ENCODE results near the gene IVNS1ABP. TPM values are rescaled to one million over a fixed set of nuclear protein-coding genes. Genes with fewer than 3 reads are reported as not detected.

IVNS1ABP gene
- total and polyA plus RNA-seq, 2 experiments from 2014 or later: 73.5 to 162 TPM

GRCh38 chr1:185289880-185290279 lies 27.2 kb downstream of the IVNS1ABP start (continued):
- no peak for TF ChIP-seq CTCF (conservative IDR thresholded peaks at IDR 0.05; ENCODE audit: low read depth in 2 of 2)
- TF ChIP-seq EZH2phosphoT487 (IDR thresholded peaks at IDR 0.05; ENCODE audit: unreplicated experiment): no peak
- TF ChIP-seq ZNF331 (CRISPR knock-in tag; IDR thresholded peaks at IDR 0.05; ENCODE audit: low read depth): no peak

DNA sequence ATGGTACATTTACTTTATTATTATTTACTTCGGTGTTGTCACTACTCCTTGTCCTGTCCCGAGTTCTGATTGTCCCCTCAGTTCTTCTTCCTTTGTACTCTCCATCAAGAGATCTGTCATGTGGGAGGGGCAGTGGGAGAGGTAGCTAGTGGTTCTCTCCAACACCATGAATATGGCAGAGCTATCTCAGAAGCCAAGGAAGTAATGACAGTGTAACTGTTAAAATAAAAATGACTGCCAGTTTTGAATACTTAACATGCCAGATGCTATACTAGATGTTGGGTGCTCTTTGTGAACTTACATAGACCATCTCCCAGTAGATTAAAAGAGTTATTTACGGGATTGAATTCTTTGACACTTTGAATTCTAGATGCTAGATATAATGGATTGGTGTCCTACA lies 28.6 kb downstream of the IVNS1ABP start:
- no peak overlapping the region for H3K4me3 Mint-ChIP-seq
- DNase-seq (ENCODE audit: low spot score): no peak
- Histone ChIP-seq H3K79me2 (replicated peaks; ENCODE audit: insufficient read depth) (no peaks in the 10 kb centered on the region), H3K9me2 (ENCODE audit: insufficient read depth) (no peaks in the 10 kb centered on the region), H3K4me1 (ENCODE audit: insufficient read depth) (no peaks in the 10 kb centered on the region), H3F3A (replicated peaks; ENCODE audit: low read depth) (no peaks in the 10 kb centered on the region), H3K4me3 (no peak overlapping the region), H3K27me3 (ENCODE audit: insufficient read depth) (no peaks in the 10 kb centered on the region), H3K27ac (ENCODE audit: low read depth) (no peak overlapping the region), H3K36me3 (ENCODE audit: insufficient read depth) (no peaks in the 10 kb centered on the region), H3K4me2 (no peak overlapping the region), H4K20me1 (replicated peaks; ENCODE audit: insufficient read depth) (no peaks in the 10 kb centered on the region), H2AFZ (no peak overlapping the region)
- peaks cover 4% of the 10 kb centered on the region; the same call in 1 of the 3 replicates for H3K9me3 Mint-ChIP-seq
- no peak overlapping the region for H3K27ac Mint-ChIP-seq
- peaks cover 3% of the 10 kb centered on the region; the same call in 2 of the 3 replicates for H3K4me1 Mint-ChIP-seq
- H3K27me3 Mint-ChIP-seq (ENCODE audit: insufficient read depth, low read depth, poor library complexity): peaks cover 4% of the 10 kb centered on the region
- H3K36me3 Mint-ChIP-seq (ENCODE audit: low read depth): peaks cover 5% of the 10 kb centered on the region; the same call in 2 of the 3 replicates
- ATAC-seq: no peak
- no peak for TF ChIP-seq CREB1 (CRISPR knock-in tag; IDR thresholded peaks at IDR 0.05; ENCODE audit: low read depth)
- TF ChIP-seq, protein P1, sequence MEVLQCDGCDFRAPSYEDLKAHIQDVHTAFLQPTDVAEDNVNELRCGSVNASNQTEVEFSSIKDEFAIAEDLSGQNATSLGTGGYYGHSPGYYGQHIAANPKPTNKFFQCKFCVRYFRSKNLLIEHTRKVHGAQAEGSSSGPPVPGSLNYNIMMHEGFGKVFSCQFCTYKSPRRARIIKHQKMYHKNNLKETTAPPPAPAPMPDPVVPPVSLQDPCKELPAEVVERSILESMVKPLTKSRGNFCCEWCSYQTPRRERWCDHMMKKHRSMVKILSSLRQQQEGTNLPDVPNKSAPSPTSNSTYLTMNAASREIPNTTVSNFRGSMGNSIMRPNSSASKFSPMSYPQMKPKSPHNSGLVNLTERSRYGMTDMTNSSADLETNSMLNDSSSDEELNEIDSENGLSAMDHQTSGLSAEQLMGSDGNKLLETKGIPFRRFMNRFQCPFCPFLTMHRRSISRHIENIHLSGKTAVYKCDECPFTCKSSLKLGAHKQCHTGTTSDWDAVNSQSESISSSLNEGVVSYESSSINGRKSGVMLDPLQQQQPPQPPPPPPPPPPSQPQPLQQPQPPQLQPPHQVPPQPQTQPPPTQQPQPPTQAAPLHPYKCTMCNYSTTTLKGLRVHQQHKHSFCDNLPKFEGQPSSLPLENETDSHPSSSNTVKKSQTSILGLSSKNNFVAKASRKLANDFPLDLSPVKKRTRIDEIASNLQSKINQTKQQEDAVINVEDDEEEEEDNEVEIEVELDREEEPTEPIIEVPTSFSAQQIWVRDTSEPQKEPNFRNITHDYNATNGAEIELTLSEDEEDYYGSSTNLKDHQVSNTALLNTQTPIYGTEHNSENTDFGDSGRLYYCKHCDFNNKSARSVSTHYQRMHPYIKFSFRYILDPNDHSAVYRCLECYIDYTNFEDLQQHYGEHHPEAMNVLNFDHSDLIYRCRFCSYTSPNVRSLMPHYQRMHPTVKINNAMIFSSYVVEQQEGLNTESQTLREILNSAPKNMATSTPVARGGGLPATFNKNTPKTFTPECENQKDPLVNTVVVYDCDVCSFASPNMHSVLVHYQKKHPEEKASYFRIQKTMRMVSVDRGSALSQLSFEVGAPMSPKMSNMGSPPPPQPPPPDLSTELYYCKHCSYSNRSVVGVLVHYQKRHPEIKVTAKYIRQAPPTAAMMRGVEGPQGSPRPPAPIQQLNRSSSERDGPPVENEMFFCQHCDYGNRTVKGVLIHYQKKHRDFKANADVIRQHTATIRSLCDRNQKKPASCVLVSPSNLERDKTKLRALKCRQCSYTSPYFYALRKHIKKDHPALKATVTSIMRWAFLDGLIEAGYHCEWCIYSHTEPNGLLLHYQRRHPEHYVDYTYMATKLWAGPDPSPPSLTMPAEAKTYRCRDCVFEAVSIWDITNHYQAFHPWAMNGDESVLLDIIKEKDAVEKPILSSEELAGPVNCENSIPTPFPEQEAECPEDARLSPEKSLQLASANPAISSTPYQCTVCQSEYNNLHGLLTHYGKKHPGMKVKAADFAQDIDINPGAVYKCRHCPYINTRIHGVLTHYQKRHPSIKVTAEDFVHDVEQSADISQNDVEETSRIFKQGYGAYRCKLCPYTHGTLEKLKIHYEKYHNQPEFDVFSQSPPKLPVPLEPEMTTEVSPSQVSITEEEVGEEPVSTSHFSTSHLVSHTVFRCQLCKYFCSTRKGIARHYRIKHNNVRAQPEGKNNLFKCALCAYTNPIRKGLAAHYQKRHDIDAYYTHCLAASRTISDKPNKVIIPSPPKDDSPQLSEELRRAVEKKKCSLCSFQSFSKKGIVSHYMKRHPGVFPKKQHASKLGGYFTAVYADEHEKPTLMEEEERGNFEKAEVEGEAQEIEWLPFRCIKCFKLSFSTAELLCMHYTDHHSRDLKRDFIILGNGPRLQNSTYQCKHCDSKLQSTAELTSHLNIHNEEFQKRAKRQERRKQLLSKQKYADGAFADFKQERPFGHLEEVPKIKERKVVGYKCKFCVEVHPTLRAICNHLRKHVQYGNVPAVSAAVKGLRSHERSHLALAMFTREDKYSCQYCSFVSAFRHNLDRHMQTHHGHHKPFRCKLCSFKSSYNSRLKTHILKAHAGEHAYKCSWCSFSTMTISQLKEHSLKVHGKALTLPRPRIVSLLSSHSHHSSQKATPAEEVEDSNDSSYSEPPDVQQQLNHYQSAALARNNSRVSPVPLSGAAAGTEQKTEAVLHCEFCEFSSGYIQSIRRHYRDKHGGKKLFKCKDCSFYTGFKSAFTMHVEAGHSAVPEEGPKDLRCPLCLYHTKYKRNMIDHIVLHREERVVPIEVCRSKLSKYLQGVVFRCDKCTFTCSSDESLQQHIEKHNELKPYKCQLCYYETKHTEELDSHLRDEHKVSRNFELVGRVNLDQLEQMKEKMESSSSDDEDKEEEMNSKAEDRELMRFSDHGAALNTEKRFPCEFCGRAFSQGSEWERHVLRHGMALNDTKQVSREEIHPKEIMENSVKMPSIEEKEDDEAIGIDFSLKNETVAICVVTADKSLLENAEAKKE (CRISPR knock-in tag; IDR thresholded peaks at IDR 0.05): no peak
- no peak for TF ChIP-seq POLR2AphosphoS5 (IDR thresholded peaks at IDR 0.05; ENCODE audit: low read depth)
- no peak for TF ChIP-seq ZNF331 (CRISPR knock-in tag; IDR thresholded peaks at IDR 0.05; ENCODE audit: low read depth)
- TF ChIP-seq EZH2 (IDR thresholded peaks at IDR 0.05; ENCODE audit: low read depth, unreplicated experiment): no peak
- no peak for TF ChIP-seq JUNB (IDR thresholded peaks at IDR 0.05; ENCODE audit: unreplicated experiment)
- TF ChIP-seq, protein P2, sequence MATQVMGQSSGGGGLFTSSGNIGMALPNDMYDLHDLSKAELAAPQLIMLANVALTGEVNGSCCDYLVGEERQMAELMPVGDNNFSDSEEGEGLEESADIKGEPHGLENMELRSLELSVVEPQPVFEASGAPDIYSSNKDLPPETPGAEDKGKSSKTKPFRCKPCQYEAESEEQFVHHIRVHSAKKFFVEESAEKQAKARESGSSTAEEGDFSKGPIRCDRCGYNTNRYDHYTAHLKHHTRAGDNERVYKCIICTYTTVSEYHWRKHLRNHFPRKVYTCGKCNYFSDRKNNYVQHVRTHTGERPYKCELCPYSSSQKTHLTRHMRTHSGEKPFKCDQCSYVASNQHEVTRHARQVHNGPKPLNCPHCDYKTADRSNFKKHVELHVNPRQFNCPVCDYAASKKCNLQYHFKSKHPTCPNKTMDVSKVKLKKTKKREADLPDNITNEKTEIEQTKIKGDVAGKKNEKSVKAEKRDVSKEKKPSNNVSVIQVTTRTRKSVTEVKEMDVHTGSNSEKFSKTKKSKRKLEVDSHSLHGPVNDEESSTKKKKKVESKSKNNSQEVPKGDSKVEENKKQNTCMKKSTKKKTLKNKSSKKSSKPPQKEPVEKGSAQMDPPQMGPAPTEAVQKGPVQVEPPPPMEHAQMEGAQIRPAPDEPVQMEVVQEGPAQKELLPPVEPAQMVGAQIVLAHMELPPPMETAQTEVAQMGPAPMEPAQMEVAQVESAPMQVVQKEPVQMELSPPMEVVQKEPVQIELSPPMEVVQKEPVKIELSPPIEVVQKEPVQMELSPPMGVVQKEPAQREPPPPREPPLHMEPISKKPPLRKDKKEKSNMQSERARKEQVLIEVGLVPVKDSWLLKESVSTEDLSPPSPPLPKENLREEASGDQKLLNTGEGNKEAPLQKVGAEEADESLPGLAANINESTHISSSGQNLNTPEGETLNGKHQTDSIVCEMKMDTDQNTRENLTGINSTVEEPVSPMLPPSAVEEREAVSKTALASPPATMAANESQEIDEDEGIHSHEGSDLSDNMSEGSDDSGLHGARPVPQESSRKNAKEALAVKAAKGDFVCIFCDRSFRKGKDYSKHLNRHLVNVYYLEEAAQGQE (IDR thresholded peaks at IDR 0.05; ENCODE audit: unreplicated experiment): no peak
